Body of pancreas (tissue), 4 donors: ENCODE data around the gene CD44. TPM values are rescaled to one million over a fixed set of nuclear protein-coding genes. Genes with fewer than 3 reads are reported as not detected.

Source experiments
- ATAC-seq: fragments of 150-250 bp; one replicate; pipeline ENCODE4 v1.9.1; 2016
- DNase-seq, 4 donors: peaks; one replicate each; pipeline ENCODE4 v3.0.0-alpha.2; 2019
- H3K27ac ChIP-seq, 4 donors: fragments of 200-600 bp; sonication (generic); 1 replicate in 3 of 4; 2 replicates in 1 of 4; pipeline versions ENCODE4 v1.5.1 to v1.6.1; 2016 to 2019; ENCODE audit warnings: mild to moderate bottlenecking in 1 of 4, mixed read lengths in 1 of 4, moderate library complexity in 1 of 4
- H3K27me3 ChIP-seq, 2 donors: fragments of 200-600 bp; sonication (generic); one replicate each; pipeline ENCODE4 v1.6.0; 2016; ENCODE audit warnings: mild to moderate bottlenecking in 1 of 2
- H3K36me3 ChIP-seq, 2 donors: fragments of 200-600 bp; sonication (generic); replicated peaks in 1 of 2; 2 replicates each; pipeline ENCODE4 v1.5.1; 2016; ENCODE audit warnings: low read depth in 2 of 2; ENCODE audit not compliant: insufficient read depth in 1 of 2
- H3K4me1 ChIP-seq: fragments of 200-600 bp; sonication (generic); one replicate; pipeline ENCODE4 v1.6.0; 2016
- H3K4me3 ChIP-seq, 2 donors: fragments of 200-600 bp; sonication (generic); 1 replicate in 1 of 2; 2 replicates in 1 of 2; pipeline ENCODE4 v1.5.1; 2016 to 2019
- H3K9me3 ChIP-seq, 3 donors: fragments of 200-600 bp; sonication (generic); 1 replicate in 2 of 3; 2 replicates in 1 of 3; pipeline ENCODE4 v1.5.1; 2016
- CTCF ChIP-seq, 7 experiments: fragments of 450-650 bp in 4 of 7; fragments of 200-600 bp in 3 of 7; sonication (generic) in 3 of 7; IDR thresholded peaks; one replicate each; pipeline ENCODE4 v1.5.1; 2016 to 2019; ENCODE audit warnings: antibody characterized with exemption in 7 of 7
- POLR2A ChIP-seq, 3 donors: fragments of 450-650 bp; IDR thresholded peaks; one replicate each; pipeline ENCODE4 v1.6.1; 2016; ENCODE audit warnings: antibody characterized with exemption in 3 of 3, mild to moderate bottlenecking in 2 of 3
- WGBS, 2 donors: methylation state at CpG; one replicate each; pipeline ENCODE4 v1.1.5; 2017; 5-methylcytosine and 5-hydroxymethylcytosine counted together
- intact Hi-C: fragments of 100-400 bp; cut with DNase I; formaldehyde crosslinking; loops from one replicate; pipeline ENCODE4 v1.15.1; 2023
- total RNA-seq, 2 donors: library from RNA; depleted of rRNA; stranded (reverse); fragments of >200 nt; gene quantifications; one replicate each; pipeline ENCODE4 v1.1.0, GENCODE V29; 2016

Gene CD44
- total RNA-seq, 2 donors from 2014 or later: 266 to 433 TPM

GRCh38 chr11:35169754-35170153 lies 30.8 kb downstream of the CD44 start:
- 86 to 97% methylated on average over 1 of the region's 1 CpG for WGBS, 2 donors
- Histone ChIP-seq H3K4me3 (no peak overlapping the region), H3K4me1 (peaks cover 83% of the 10 kb centered on the region), H3K36me3 (no peaks in the 10 kb centered on the region), H3K27ac (no peak overlapping the region), H3K9me3 (no peaks in the 10 kb centered on the region), H3K27me3 (no peaks in the 10 kb centered on the region)
- ATAC-seq (no peak), DNase-seq (no peak)
- no peak for TF ChIP-seq POLR2A (IDR thresholded peaks at IDR 0.05)
- no peak for TF ChIP-seq CTCF (IDR thresholded peaks at IDR 0.05)
- intact Hi-C loops: no loop called here

GRCh38 chr11:35170503-35170902 lies 31.5 kb downstream of the CD44 start:
- intact Hi-C loops: no loop called here
- DNase-seq (no peak), ATAC-seq (no peak)
- WGBS, 2 donors: 73 to 85% methylated on average over 3 of the region's 3 CpGs
- no peak for TF ChIP-seq CTCF (IDR thresholded peaks at IDR 0.05)
- TF ChIP-seq POLR2A (IDR thresholded peaks at IDR 0.05): no peak
- Histone ChIP-seq H3K4me1 (peaks cover 79% of the 10 kb centered on the region), H3K27me3 (no peaks in the 10 kb centered on the region), H3K9me3 (no peaks in the 10 kb centered on the region), H3K4me3 (no peak overlapping the region), H3K27ac (no peak overlapping the region), H3K36me3 (no peaks in the 10 kb centered on the region)

GRCh38 chr11:35171226-35171625 lies 32.3 kb downstream of the CD44 start:
- H3K27ac ChIP-seq: no peak overlapping the region
- 81 to 94% methylated on average over 1 of the region's 1 CpG for WGBS, 2 donors
- H3K4me3 ChIP-seq: no peak overlapping the region
- H3K27me3 ChIP-seq: no peaks in the 10 kb centered on the region
- ATAC-seq (no peak), DNase-seq (no peak)
- intact Hi-C loops: no loop called here
- peaks cover 72% of the 10 kb centered on the region for H3K4me1 ChIP-seq
- H3K36me3 ChIP-seq: no peaks in the 10 kb centered on the region
- no peak for TF ChIP-seq CTCF (IDR thresholded peaks at IDR 0.05)
- TF ChIP-seq POLR2A (IDR thresholded peaks at IDR 0.05): no peak
- H3K9me3 ChIP-seq: no peaks in the 10 kb centered on the region

GRCh38 chr11:35173011-35173511 lies 34.1 kb downstream of the CD44 start:
- DNase-seq: peak; percentile 54 to 82 (median 70)
- intact Hi-C loops: no loop called here
- 2 to 3% methylated on average over 2 of the region's 2 CpGs for WGBS, 2 donors
- Histone ChIP-seq H3K4me3 (no peak overlapping the region), H3K36me3 (peaks cover 4 to 12% of the 10 kb centered on the region in 2 donors), H3K9me3 (no peaks in the 10 kb centered on the region), H3K27ac (peak overlapping the region; percentile 37 to 61 (median 52)), H3K4me1 (peaks cover 56% of the 10 kb centered on the region), H3K27me3 (no peaks in the 10 kb centered on the region)
- peak; percentile 88 for ATAC-seq
- TF ChIP-seq CTCF (IDR thresholded peaks at IDR 0.05): no peak
- no peak for TF ChIP-seq POLR2A (IDR thresholded peaks at IDR 0.05)
